K562 (cell line): ENCODE results near the gene SYNPR. TPM values are rescaled to one million over a fixed set of nuclear protein-coding genes. Genes with fewer than 3 reads are reported as not detected.

Experiments used
- ATAC-seq: fragments of 200-7000 bp; cut with Tn5 transposase; 3 replicates; pipeline ENCODE4 v1.9.1; 2020; ENCODE audit warnings: moderate library complexity
- BruUV-seq: library from RNA; stranded (reverse); fragments of 400-500 nt; replicated peaks from 2 replicates; lab custom pipeline; 2021; lab: Mats Ljungman, UMichigan
- CTCF ChIA-PET: fragments of 300-600 bp; formaldehyde crosslinking; extraction: SDS; loops from one replicate; lab custom pipeline; 2021; ENCODE audit warnings: low intra/inter-chr PET ratio; lab: Yijun Ruan, JAX
- POLR2A ChIA-PET: fragments of 300-600, 350-650 bp; sonication (Branson Sonifier 250); formaldehyde crosslinking; extraction: SDS; loops from one replicate; lab custom pipeline; 2021; ENCODE audit warnings: antibody characterized with exemption, inconsistent platforms; lab: Yijun Ruan, JAX
- DNase-seq, 4 experiments: peaks; one replicate each; pipeline versions ENCODE4 v3.0.0 to v3.0.0-alpha.2; 2011 to 2018; ENCODE audit warnings: low spot score in 3 of 4, mixed read lengths in 3 of 4; ENCODE audit errors: extremely low read depth in 1 of 4
- FAIRE-seq: peaks from 2 replicates; lab custom pipeline; 2011; peaks lifted over from hg19 to GRCh38; lab: Jason Lieb, UNC
- H2AFZ ChIP-seq: 2 replicates; pipeline ENCODE4 v1.6.0; 2011; ENCODE audit warnings: low read depth, low read length, control low read depth, inconsistent platforms
- H3K27ac ChIP-seq: fragments of 200-600 bp; 3 replicates; pipeline ENCODE4 v1.8.0; 2011; ENCODE audit warnings: low read depth, mild to moderate bottlenecking, control low read depth, inconsistent platforms, low read length, moderate library complexity, mixed read lengths; ENCODE audit errors: extremely low read depth
- H3K27me3 ChIP-seq, 2 experiments: fragments of 300-600 bp in 1 of 2; 2 replicates in 1 of 2; 3 replicates in 1 of 2; pipeline versions ENCODE4 v1.6.0 to v1.8.0; 2011; ENCODE audit warnings: inconsistent platforms in 2 of 2, low read length in 2 of 2, mild to moderate bottlenecking in 1 of 2, mixed read lengths in 1 of 2, moderate library complexity in 1 of 2; ENCODE audit not compliant: control insufficient read depth in 2 of 2, insufficient read depth in 2 of 2
- H3K36me3 ChIP-seq: fragments of 300-600 bp; 3 replicates; pipeline ENCODE4 v1.8.0; 2011; ENCODE audit warnings: mild to moderate bottlenecking, low read length, inconsistent platforms; ENCODE audit not compliant: control insufficient read depth, insufficient read depth
- H3K4me1 ChIP-seq, 2 experiments: fragments of 200-600 bp in 1 of 2; replicated peaks in 1 of 2; 2 replicates in 1 of 2; 3 replicates in 1 of 2; pipeline versions ENCODE4 v1.5.1 to v1.8.0; 2011; ENCODE audit warnings: inconsistent platforms in 2 of 2, low read length in 2 of 2, mild to moderate bottlenecking in 1 of 2, mixed read lengths in 1 of 2, moderate library complexity in 1 of 2; ENCODE audit not compliant: control insufficient read depth in 2 of 2, insufficient read depth in 2 of 2
- H3K4me2 ChIP-seq: 2 replicates; pipeline ENCODE4 v1.6.1; 2011; ENCODE audit warnings: low read length, control low read depth, inconsistent platforms, mixed read lengths; ENCODE audit not compliant: insufficient read depth
- H3K4me3 ChIP-seq: fragments of 200-600 bp; sonication (generic), shearing (Covaris generic); 2 replicates; pipeline ENCODE4 v1.5.1; 2016; ENCODE audit warnings: control low read depth, inconsistent platforms
- H3K79me2 ChIP-seq: fragments of 200-600 bp; 3 replicates; pipeline ENCODE4 v1.8.0; 2011; ENCODE audit warnings: low read length, inconsistent platforms; ENCODE audit not compliant: control insufficient read depth, insufficient read depth
- H3K9ac ChIP-seq, 2 experiments: 2 replicates each; pipeline versions ENCODE4 v1.6.0 to v1.6.1; 2011; ENCODE audit warnings: low read depth in 2 of 2, low read length in 2 of 2, control low read depth in 1 of 2, inconsistent platforms in 1 of 2, mild to moderate bottlenecking in 1 of 2, mixed read lengths in 1 of 2; ENCODE audit not compliant: insufficient read depth in 1 of 2
- H3K9me1 ChIP-seq: one replicate; pipeline ENCODE4 v1.6.0; 2011; ENCODE audit warnings: inconsistent platforms, mild to moderate bottlenecking, low read length, moderate library complexity; ENCODE audit not compliant: control insufficient read depth, insufficient read depth
- H3K9me3 ChIP-seq: replicated peaks from 2 replicates; pipeline ENCODE4 v1.5.1; 2011; ENCODE audit warnings: low read depth, low read length, inconsistent platforms; ENCODE audit not compliant: control insufficient read depth, insufficient read depth
- H4K20me1 ChIP-seq: replicated peaks from 2 replicates; pipeline ENCODE4 v1.6.1; 2011; ENCODE audit warnings: low read length, inconsistent platforms, mixed read lengths; ENCODE audit not compliant: control insufficient read depth, insufficient read depth
- BACH1 ChIP-seq: fragments of 200-800 bp; sonication (Bioruptor generic); IDR thresholded peaks from 2 replicates; pipeline ENCODE4 v1.6.1; 2016; ENCODE audit warnings: missing genetic modification characterization, missing compliant biosample characterization
- GATAD2A ChIP-seq: fragments of 450-650 bp; IDR thresholded peaks from 2 replicates; pipeline ENCODE4 v1.6.1; 2017
- PCBP1 ChIP-seq: fragments of 200-400 bp; formaldehyde crosslinking; IDR thresholded peaks from 2 replicates; pipeline ENCODE4 v1.6.1; 2018; ENCODE audit warnings: mild to moderate bottlenecking, low read depth, low read length; ENCODE audit not compliant: poor library complexity, severe bottlenecking
- PYGO2 ChIP-seq: fragments of 450-650 bp; IDR thresholded peaks from 2 replicates; pipeline ENCODE4 v1.6.1; 2016; ENCODE audit warnings: mild to moderate bottlenecking, missing genetic modification characterization, moderate library complexity, missing compliant biosample characterization
- SMARCE1 ChIP-seq: fragments of 450-650 bp; IDR thresholded peaks from 2 replicates; pipeline ENCODE4 v1.7.1; 2016; ENCODE audit warnings: mild to moderate bottlenecking
- TAF1 ChIP-seq: IDR thresholded peaks from 2 replicates; pipeline ENCODE4 v1.6.1; 2011; ENCODE audit warnings: mild to moderate bottlenecking, low read length, moderate library complexity; ENCODE audit not compliant: insufficient read depth, control insufficient read depth, severe bottlenecking; ENCODE audit errors: extremely low read depth
- WGBS: fragments of 100-300 bp; shearing (Covaris generic); methylation state at CpG from one replicate; pipeline ENCODE4 v1.1.6; 2016; ENCODE audit warnings: low coverage, mixed read lengths; ENCODE audit not compliant: insufficient coverage; ENCODE audit errors: missing lambda C conversion rate; 5-methylcytosine and 5-hydroxymethylcytosine counted together
- in situ Hi-C: fragments of 300-500 bp; cut with MboI; formaldehyde crosslinking; loops from 4 replicates; pipeline ENCODE4 v1.15.0; 2018; ENCODE audit warnings: inconsistent platforms, mixed read lengths
- intact Hi-C: fragments of 100-400 bp; cut with micrococcal nuclease; formaldehyde crosslinking; loops from 2 replicates; pipeline ENCODE4 v1.14.2; 2022
- polyA plus RNA-seq, 8 experiments: library from polyadenylated mRNA; depleted of rRNA in 4 of 8; stranded (reverse) in 5 of 8; unstranded in 3 of 8; fragments of >200 nt; fragmentation: Nextera tagmentation in 2 of 8; fragmentation: Illumina TruSeq in 1 of 8; extraction: Ambion mirVana in 2 of 8; extraction: Trizol in 1 of 8; gene quantifications; 2 replicates each; pipeline versions ENCODE4 v1.2.1 to v1.2.3, GENCODE V29; 2011 to 2014; ENCODE audit warnings: inconsistent platforms in 1 of 8, missing spikeins in 1 of 8
- total RNA-seq, 7 experiments: library from RNA; depleted of rRNA in 6 of 7; stranded (reverse); fragments of >200 nt in 6 of 7; fragmentation: Illumina TruSeq in 2 of 7; extraction: Trizol in 2 of 7; gene quantifications; 2 replicates each; pipeline versions ENCODE4 v1.2.1 to v1.2.3, GENCODE V29; 2011 to 2021; ENCODE audit warnings: low replicate concordance in 1 of 7
- TF ChIP-seq, protein P1 (sequence below): sonication (generic); formaldehyde crosslinking; IDR thresholded peaks from 2 replicates; pipeline ENCODE4 v1.8.1; 2022; ENCODE audit warnings: missing genetic modification reagents
- TF ChIP-seq, protein P2 (sequence below): fragments of 250-450 bp; sonication (Bioruptor Pico); IDR thresholded peaks from 2 replicates; pipeline ENCODE4 v1.4.0; 2020

SYNPR gene
- total and polyA plus RNA-seq, 9 of the 15 experiments (the other 6 are each of a cell fraction or from before 2014, with no cell fraction given): not detected

DNA sequence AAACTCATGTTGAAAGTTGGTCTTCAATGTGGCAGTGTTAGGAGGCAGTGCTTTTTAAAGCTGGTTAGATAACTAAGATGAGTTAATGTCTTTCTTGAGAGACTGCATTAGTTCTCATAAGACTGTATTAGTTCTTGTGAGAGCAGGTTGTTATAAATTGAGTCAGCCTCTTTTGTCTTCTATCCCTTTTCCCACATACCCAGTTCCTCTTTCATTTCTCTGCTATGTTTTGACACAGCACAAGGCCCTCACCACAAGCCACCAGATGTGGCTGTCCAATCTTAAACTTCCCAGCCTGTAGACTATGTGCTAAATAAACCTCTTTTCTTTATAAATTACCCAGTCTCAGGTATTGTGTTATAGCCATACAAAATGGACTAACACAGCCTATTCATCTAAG, 279.8 kb downstream of the SYNPR start:
- intact Hi-C loops: no loop called here
- H3K4me3 ChIP-seq: no peak overlapping the region
- H3K9me3 ChIP-seq: no peaks in the 10 kb centered on the region
- no peaks in the 10 kb centered on the region for H3K79me2 ChIP-seq
- no peaks in the 10 kb centered on the region for H3K4me1 ChIP-seq
- no peaks in the 10 kb centered on the region for H3K9me1 ChIP-seq
- H3K4me2 ChIP-seq: no peak overlapping the region
- no peaks in the 10 kb centered on the region for H3K36me3 ChIP-seq
- H2AFZ ChIP-seq: no peak overlapping the region
- no peaks in the 10 kb centered on the region for H3K27me3 ChIP-seq
- no peak for ATAC-seq
- no peak overlapping the region for H3K9ac ChIP-seq
- TF ChIP-seq, protein P1, sequence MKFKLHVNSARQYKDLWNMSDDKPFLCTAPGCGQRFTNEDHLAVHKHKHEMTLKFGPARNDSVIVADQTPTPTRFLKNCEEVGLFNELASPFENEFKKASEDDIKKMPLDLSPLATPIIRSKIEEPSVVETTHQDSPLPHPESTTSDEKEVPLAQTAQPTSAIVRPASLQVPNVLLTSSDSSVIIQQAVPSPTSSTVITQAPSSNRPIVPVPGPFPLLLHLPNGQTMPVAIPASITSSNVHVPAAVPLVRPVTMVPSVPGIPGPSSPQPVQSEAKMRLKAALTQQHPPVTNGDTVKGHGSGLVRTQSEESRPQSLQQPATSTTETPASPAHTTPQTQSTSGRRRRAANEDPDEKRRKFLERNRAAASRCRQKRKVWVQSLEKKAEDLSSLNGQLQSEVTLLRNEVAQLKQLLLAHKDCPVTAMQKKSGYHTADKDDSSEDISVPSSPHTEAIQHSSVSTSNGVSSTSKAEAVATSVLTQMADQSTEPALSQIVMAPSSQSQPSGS: no peak
- TF ChIP-seq GATAD2A: no peak
- TF ChIP-seq SMARCE1: no peak
- no peak for TF ChIP-seq PCBP1
- TF ChIP-seq PYGO2 (tag): no peak
- TF ChIP-seq BACH1: no peak
- TF ChIP-seq, all 486 proteins: peak for 0
- in situ Hi-C loops: no loop called here
- DNase-seq: no peak
- POLR2A ChIA-PET: no interaction called here
- BruUV-seq: no TSS peak
- CTCF ChIA-PET: no interaction called here
- no peak overlapping the region for H3K27ac ChIP-seq
- no peaks in the 10 kb centered on the region for H4K20me1 ChIP-seq
- FAIRE-seq: no peak

DNA sequence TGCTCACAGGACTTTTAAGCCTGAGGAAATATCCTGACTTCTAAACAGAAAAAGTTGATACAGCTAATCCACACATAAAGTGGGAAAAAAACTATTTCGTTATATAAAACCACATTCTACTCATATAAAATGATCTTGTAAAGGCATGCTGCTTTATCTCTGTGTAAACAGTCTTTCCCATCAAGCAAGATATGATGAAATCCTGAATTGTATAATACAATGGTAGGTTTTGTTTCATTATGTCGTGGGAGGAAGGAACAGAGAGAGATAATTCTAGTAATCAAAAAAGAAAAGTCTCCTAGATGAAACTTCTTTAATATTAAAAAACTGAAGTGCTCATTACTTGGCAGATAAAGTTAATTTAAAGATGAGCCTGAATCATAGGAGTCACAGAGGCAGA, 281.8 kb downstream of the SYNPR start:
- in situ Hi-C loops (no loop called here), intact Hi-C loops (no loop called here)
- H3K9me3 ChIP-seq: no peaks in the 10 kb centered on the region
- 5% methylated on average over 2 of the region's 2 CpGs for WGBS
- no peak overlapping the region for H3K4me3 ChIP-seq
- BruUV-seq: no TSS peak
- H3K36me3 ChIP-seq: no peaks in the 10 kb centered on the region
- H4K20me1 ChIP-seq: no peaks in the 10 kb centered on the region
- H3K27me3 ChIP-seq: no peaks in the 10 kb centered on the region
- DNase-seq (no peak), ATAC-seq (no peak), FAIRE-seq (no peak)
- no peaks in the 10 kb centered on the region for H3K4me1 ChIP-seq
- no peak overlapping the region for H3K4me2 ChIP-seq
- no peaks in the 10 kb centered on the region for H3K79me2 ChIP-seq
- no peak overlapping the region for H3K27ac ChIP-seq
- ChIA-PET POLR2A (no interaction called here), CTCF (no interaction called here)
- H3K9ac ChIP-seq: no peak overlapping the region
- no peak overlapping the region for H2AFZ ChIP-seq
- no peaks in the 10 kb centered on the region for H3K9me1 ChIP-seq
- TF ChIP-seq, protein P2, sequence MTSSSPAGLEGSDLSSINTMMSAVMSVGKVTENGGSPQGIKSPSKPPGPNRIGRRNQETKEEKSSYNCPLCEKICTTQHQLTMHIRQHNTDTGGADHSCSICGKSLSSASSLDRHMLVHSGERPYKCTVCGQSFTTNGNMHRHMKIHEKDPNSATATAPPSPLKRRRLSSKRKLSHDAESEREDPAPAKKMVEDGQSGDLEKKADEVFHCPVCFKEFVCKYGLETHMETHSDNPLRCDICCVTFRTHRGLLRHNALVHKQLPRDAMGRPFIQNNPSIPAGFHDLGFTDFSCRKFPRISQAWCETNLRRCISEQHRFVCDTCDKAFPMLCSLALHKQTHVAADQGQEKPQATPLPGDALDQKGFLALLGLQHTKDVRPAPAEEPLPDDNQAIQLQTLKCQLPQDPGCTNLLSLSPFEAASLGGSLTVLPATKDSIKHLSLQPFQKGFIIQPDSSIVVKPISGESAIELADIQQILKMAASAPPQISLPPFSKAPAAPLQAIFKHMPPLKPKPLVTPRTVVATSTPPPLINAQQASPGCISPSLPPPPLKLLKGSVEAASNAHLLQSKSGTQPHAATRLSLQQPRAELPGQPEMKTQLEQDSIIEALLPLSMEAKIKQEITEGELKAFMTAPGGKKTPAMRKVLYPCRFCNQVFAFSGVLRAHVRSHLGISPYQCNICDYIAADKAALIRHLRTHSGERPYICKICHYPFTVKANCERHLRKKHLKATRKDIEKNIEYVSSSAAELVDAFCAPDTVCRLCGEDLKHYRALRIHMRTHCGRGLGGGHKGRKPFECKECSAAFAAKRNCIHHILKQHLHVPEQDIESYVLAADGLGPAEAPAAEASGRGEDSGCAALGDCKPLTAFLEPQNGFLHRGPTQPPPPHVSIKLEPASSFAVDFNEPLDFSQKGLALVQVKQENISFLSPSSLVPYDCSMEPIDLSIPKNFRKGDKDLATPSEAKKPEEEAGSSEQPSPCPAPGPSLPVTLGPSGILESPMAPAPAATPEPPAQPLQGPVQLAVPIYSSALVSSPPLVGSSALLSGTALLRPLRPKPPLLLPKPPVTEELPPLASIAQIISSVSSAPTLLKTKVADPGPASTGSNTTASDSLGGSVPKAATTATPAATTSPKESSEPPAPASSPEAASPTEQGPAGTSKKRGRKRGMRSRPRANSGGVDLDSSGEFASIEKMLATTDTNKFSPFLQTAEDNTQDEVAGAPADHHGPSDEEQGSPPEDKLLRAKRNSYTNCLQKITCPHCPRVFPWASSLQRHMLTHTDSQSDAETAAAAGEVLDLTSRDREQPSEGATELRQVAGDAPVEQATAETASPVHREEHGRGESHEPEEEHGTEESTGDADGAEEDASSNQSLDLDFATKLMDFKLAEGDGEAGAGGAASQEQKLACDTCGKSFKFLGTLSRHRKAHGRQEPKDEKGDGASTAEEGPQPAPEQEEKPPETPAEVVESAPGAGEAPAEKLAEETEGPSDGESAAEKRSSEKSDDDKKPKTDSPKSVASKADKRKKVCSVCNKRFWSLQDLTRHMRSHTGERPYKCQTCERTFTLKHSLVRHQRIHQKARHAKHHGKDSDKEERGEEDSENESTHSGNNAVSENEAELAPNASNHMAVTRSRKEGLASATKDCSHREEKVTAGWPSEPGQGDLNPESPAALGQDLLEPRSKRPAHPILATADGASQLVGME (CRISPR knock-in tag): no peak
- no peak for TF ChIP-seq TAF1
